ENCODE results near the gene SLC37A4.
"Not testable (repeated sequence)": the region's sequence is repeated elsewhere in the genome, so short reads cannot be mapped to it uniquely, and the experiment has no call there.

Gene SLC37A4

DNA sequence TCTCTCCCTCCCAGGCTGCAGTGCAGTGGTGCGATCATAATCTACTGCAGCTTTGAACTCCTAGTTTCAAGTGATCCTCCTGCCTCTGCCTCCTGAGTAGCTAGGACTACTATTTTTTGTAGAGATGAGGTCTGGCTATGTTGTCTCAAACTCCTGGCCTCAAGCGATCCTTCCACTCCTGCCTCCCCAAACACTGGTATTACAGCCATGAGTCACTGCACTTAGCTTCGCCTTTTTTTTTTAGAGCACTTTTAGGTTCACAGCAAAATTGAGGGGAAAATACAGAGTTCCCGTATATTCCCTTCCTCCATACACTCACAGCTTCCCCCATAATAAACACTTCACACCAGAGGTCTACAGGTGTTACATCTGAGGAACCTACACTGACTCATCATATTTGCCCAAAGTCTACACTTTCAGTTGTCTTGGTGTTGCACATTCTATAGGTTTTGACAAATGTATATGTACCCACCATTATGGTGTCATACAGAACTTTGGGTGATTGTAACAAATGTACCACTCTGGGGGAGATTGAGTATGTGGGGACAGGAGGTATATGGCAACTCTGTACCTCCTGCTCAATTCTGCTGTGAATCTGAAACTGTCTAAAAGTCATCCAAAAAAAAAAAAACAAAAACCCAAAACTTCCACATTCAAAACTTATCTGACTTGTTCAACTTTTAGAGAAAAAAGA, 11.3 kb upstream of the SLC37A4 start:
- no peak for DNase-seq

DNA sequence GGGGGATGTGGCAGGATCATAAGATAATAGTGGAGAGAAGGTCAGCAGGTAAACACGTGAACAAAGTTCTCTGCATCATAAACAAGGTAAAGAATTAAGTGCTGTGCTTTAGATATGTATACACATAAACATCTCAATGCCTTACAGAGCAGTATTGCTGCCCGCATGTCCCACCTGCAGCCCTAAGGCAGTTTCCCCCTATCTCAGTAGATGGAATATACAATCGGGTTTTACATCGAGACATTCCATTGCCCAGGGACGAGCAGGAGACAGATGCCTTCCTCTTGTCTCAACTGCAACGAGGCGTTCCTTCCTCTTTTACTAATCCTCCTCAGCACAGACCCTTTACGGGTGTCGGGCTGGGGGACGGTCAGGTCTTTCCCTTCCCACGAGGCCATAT, 8.8 kb upstream of the SLC37A4 start:
- DNase-seq, result not testable (repeated sequence)

DNA sequence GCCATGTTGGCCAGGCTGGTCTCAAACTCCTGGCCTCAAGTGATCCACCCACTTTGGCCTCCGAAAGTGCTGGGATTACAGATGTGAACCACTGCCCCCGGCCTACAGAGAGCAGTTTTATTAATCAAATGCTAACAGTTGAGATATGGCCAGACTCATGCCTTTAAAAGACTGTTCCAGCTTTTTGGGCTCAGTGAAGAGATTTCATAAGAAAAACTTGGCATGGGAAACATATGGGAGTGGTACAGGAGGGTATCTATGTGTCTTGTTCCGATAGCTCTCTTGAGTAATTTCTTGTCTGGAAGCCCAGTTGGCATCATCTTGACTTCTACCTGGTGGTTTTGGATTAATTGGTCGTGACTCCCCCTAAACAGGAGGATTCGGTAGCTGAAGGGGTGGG, 8.2 kb upstream of the SLC37A4 start:
- DNase-seq, result no peak

DNA sequence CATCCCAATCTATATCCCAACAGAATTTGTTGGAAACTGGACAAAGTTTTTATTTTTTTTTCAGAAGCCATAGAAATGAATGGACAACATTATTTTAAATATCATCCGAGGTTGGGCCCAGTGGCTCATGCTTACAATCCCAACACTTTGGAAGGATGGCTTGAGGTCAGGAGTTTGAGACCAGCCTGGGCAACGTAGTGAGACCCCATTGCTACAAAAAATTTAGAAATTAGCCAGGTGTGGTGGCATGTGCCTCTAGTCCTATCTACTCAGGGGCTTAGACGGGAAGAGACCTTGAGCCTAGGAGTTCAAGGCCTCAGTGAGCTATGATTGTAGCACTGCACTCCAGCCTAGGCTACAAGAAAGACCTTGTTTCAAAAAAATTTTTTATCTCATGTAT, 4.1 kb upstream of the SLC37A4 start:
- DNase-seq, result no peak

DNA sequence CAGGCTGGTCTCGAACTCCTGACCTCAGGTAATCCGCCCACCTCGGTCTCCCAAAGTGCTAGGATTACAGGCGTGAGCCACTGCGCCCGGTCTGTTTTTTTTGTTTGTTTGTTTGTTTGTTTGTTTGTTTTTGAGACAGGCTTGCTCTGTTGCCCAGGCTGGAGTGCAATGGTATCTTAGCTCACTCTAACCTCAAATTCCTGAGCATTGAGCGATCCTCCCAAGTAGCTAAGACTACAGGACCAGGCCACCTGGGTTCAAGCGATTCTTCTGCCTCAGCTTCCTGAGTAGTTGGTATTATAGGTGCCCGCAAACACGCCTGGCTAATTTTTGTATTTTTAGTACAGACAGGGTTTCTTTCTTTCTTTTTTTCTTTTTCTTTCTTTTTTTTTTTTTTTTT, 2.7 kb upstream of the SLC37A4 start:
- not testable (repeated sequence) for DNase-seq

DNA sequence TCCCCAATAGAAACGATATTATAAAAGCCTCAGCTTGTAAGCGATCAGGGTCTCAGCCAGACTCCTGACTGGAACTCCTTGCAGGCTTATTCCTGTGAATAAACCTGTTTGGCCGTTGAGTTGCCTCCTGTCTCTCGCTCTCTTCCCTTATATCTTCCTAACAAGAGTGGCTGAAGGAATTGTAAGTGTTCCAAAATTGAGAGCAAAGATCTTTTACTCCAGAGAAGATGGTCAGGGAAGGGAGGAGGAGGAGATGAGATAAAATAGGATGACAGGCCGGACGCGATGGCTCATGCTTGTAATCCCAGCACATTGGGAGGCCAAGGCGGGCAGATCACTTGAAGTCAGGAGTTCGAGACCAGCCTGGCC, 1.2 kb upstream of the SLC37A4 start:
- no peak for DNase-seq

DNA sequence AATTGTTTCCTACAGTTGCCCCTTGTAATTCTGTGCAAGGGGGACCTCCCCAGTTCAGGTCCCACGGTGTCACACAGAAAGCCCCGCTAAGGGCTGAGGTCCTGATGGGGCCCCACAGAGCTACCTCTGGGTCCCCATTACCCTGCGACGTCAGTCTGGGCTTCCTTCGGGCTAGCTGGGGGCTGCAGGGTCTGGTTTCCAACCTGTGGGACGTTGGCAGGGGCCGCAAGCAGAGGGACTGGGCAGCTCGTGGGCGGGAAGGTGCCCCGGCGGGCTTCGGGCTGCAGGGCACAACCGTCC, 698 bp downstream of the SLC37A4 start:
- no peak for DNase-seq

DNA sequence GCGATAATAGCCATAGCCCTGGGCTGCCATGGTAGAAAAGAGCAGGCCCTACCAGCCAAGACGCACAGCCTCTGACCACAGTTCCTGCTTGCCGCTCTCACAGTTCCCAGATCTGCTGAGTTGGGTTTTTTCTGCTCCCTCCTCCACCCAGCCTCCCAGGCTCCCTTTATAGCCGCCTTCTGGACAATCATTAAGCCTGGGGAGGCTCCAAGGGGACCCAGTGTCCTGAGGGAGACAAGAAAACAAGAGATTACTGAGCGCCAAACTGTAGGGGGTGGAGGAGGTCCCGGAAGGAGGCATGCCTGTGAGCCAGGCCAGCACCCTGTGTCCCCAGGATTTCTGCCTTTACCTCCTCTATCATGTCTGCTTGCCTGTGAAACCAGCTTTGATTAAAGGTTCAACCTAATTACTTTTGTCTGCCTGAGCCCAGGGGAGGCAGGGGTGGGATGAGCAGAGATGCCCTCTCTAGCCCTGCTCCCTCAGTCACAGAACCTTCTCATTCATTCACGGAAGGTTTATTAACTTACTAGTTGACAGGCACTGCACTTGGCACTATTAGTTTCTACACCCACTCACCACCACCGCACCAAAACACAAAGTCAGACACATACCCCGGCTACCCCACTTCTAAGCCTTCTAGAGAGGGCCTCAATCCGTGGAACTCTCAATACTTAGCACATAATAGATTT, 1.2 kb downstream of the SLC37A4 start:
- DNase-seq, result no peak

DNA sequence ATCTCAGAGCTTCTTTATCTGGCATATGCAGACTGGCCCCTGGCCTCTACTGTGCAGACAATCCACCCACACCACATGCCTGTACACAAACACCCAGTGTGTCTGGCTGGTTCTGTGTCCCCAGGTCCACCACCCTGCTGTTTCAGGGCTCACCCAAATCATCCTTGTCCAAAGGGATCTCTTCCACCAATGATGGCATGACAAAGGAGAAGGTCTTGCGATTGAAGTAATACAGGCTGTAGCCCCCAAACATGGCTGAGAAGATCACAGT, 1.7 kb downstream of the SLC37A4 start:
- DNase-seq, result no peak

DNA sequence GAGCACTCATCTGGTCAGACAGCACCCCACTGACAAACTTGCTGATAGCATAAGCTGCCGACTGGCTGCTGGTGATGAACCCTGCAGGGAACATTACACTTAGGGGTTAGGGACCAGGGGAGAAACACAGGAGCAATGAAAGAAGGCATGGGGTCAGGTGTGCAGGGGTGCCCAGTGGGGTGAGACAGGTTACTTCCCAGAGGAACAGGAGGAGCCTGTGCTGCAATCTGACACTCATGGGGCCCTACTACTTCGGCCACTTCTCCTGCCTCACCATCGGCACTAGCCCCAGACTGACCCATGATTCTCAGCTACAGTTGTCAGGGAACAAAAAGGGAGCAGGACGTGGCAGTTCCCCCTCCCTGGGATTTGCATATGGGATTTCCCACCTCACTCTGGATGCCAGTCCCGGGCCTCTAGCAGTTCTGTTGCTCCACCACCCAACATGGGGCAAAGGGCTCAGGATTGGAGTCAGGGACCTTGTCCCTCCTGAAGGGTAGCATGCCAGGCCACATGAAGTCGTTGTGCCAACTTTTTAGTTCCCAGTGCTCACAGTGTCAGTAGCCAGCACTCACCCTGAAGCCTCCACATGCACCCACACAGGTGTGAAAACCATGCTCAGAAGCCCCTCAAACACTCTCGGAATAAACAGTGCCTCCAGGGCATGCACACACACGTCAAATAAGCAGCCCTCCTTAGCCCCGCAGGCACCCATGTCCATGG, 2.2 kb downstream of the SLC37A4 start:
- no peak for DNase-seq

DNA sequence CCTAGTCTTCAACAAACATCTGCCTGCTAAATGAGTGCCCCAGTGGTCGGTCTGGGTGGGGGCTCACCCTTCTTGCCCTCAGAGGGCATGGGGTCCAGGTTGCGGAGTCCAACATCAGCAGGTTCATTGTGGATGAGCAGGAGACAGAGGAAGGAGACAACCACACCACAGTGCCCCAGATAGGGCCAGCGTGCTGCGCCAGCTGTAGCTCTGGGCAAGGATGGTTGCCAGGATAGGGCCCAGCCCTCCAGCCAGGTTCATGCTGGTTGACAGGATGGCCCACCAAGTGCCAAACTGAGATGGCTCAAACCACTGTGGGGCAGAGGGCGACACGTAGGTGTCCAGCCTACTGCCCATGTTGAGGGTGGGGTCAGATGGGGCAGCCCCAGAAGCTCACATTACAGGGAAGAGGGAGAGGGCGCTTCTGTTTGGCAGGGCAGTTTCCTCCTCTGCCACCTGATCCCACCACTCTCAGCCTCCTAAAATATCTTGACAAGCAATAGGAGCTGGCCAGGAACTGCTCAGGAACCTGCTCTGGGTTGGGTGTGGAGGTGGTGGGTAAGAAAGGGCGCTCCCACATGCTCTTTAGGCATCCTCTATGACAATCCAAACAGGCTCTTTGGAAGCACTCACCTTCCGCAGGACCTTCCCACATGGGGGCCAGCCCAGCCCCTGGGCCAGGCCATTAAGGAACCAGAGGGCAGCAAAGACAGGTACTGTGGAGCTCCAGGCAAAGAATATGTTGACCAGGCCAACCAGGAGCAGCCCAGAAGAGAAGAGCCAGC, 2.9 kb downstream of the SLC37A4 start:
- DNase-seq, result no peak

DNA sequence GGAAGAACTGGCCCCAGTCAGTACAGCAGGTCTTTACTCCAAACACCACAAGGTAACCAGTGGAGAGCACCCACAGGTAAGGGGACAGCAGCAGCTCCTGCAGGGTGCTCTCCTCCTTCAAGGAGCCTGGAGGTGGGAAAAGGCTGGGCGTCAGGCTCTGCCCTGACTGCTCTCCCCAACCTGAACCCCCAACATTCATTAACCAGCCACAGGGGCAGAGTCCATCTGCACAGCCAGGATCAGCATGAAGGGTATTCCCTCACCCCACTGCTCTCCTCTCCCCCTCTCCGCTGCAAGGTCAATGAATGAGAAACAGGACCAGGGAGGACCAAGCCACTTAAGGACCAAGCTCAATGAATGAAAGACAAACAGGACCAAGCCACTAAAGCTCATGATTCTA, 3.7 kb downstream of the SLC37A4 start:
- DNase-seq, result no peak

DNA sequence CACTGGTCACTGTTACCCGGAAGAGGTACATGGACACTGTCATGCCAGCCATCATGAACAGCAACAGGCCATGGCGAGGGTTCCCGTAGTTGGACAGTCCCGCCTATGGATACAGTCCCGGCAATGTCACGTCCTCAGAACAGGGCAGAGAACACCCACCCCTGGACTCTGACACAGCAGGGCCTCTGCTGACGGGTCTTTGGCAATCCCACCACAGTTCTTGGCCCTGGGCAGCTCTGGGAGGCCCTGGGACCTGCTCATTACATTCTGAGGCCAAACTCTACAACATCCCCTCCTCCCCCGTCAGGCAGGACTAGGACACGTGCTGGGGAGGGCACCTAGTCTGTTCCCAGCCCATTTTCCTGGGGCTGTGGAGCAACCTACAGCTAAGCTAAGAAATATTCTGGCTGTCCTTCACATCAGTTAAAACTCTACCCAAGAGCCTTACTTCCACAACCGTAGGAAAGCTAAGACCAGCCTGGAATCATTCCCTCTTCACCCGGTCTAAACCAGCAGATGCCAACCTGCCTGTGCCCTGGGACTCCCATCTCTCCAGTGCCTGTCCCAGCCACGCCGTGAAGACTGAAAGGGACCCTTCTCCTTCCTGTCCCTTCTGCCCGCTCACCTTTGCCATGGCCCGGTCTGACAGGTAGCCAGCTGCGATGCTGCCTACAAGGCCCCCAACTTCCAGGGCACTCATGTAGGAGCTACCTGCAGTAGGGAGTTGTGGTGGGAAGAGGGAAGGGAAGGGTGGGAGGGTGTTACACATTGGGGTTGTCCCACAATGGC, 4.5 kb downstream of the SLC37A4 start:
- no peak for DNase-seq

DNA sequence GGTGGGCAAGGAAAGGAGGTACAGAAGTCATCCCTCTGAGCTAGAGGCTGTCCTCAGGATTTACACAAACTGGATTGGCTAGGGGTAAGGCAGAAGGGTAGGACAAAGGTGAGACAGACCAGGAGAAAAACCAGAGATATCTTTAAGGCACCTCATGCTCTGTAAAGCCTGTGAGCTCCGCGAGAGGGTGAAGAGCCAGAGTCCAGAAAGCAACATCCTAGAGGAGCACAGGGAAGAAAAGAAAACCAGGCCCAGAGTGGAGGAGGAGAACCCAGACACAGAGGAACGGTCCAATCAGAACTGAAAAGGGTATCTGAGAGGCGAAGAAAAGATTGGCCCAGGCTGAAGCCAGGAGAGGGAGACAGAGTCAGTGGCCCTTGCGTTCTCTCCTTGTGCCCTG, 5.1 kb downstream of the SLC37A4 start:
- DNase-seq, result no peak

DNA sequence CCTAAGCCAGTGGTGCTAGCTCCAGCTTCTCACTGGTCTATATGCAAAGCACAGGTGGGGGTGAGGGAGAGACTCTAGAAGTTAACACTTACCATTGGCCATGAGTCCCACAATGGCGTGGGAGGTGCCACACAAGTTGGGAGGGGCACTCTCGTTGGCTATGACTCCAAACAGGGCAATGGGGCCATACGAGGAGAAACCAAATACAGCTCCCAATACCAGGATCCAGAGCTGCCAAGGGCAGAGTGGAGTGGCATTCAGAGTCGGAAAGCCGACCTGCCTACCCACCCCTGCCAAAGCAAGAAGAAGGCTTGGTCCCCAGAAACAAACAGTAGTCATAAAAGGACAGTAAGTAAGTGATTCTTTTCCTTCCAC, 5.6 kb downstream of the SLC37A4 start:
- DNase-seq, result no peak

DNA sequence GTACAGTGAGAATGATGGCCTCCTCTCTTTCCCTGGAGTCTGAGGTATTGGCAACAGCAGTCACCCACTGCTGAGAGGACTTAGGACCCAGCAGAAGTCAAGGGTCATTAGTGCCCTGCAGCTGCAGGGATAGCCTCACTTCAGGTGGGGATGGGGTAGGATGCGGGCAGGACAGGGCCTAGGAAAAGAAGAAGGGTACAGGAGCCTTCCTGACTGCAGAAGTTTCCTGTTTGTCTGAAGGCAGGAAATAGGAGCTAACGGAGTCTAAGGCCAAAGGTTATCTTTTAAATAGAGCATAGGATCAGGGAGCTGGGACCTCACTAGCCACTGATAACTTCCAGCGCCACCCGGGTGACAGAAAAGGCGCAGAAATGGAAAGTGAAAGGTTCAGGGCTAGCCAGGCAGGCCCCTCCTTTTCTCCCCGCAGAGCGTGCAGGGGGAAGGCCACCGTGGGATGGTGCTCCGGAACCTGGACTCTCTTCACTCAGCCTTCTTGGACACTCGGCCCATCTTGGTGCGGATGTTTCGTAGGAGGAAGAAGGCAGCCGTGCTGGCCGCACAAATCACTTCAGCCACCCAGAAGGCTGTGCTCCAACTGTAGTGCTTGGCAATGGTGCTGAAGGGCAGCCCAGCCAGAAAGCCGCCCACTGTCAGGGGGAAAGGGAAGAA, 6.1 kb downstream of the SLC37A4 start:
- no peak for DNase-seq

DNA sequence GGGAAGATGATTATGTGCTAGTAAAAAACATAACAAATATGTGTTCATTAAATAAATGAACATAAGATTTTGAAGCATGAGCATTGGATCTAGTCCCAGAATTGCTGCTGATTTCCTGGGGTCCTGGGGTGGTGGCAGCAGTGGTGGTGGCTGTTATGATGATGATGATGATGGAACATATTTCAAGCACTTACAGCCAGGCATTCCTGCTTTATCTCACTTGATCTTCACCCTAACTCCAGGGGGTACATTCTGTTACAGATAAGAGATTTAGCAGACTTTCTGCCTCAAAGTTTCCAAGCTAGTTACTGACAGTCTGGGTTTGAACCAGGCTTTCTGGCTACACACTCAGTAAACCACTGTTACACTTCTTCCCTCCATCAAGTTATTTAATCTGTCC, 6.9 kb downstream of the SLC37A4 start:
- DNase-seq, result no peak

DNA sequence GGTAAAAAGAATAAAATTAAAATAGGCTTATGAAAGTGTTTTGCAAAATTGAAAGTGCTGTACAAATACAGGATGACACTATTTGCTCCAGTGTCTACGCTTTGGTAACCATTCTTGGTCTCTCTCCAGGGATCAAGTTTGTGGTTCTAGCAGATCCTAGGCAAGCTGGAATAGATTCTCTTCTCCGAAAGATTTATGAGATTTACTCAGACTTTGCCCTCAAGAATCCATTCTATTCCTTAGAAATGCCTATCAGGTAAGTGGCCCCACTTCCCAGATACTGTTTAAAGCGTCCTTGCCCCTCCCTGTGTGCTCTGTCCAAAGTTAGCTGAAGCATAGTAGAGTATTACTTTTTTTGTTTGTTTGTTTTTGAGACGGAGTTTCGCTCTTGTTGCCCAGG, 9.0 kb downstream of the SLC37A4 start:
- DNase-seq, result no peak

DNA sequence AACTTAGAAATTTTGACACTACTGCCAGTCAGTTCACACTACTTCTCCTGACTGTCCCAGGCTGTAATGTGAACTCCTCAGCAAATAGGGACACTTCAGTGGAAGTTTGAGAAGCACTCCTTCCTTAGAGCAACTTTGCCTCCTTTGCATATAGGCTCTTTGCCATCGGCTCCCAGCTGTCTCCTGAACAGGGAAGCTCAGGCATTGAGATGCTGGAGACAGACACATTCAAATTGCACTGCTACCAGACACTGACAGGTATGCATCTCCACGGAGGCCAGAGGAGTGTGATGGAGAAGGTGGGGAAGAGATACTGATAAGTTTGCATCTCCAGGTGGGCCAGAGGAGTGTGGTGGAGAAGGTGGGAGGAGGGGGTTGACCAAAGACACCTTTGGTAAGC, 10.7 kb downstream of the SLC37A4 start:
- no peak for DNase-seq

DNA sequence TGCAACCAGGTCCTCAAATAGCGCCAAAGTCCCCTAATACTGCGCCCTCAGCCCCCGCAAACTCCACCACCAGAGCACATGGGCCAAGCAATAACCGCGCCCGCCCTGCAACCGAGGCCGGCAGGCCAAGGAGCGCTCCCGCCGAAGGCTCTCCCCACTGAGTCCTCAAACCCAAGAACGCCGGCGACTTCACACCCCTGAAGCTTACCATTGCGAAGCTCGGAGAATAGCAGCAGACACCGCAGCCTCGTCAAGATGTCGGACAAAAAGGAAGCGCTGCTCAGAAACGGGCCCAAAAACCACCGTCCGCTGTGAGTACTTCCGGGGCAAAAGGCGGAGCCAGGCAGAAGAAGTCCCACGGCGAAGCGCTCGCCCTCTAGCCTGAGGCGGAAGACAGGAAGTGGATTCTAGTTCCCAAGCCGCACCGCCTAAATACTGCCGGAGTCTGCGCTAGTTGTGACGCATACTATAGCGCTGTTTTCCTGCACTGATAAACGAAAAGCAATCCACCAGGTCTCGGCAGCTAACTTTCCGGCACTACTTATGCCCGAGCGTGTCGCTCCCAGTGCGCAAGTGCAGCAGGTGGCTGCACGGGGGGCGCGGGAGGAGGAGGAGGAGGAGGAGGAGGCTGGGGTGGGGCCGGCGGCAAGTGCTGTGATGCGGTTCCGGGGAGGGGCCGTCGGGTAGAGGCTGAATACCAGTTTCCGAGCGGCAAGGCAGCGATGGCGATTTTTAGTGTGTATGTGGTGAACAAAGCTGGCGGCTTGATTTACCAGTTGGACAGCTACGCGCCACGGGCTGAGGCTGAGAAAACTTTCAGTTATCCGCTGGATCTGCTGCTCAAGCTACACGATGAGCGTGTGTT, 12.4 kb downstream of the SLC37A4 start, which contains the start of the genes RPS25 and TRAPPC4:
RPS25 (minus strand) TSS at position 270 of the 865 bp plus-strand sequence; CDS start at position 211, 59 bp downstream.
TRAPPC4 (plus strand) TSS at position 693 of the 865 bp plus-strand sequence; CDS start at position 723, 30 bp downstream.
- DNase-seq, result peak; percentile 92

DNA sequence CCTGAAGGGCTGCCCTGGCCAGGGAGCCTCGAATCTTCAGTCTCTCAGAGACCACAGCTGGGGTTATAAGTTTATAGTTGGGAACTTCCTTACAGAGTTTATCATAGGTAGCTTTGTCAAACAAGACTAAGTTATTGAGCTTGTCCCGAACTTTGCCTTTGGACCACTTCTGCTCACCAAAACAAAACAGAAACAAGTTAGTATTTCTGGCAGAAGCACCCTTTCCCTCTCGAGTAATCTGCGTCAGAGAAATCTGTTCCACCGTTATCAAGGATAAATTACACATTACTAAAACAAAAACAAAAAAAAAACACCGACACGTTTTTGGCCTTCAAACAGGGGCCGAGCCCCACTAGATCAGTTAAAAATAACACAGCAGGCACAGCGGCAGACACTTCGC, 13.3 kb downstream of the SLC37A4 start:
- DNase-seq, result not testable (repeated sequence)

Data from NCI-H446 treated with DMSO at 0.1 percent for 48 hours (cell line).